ENCODE measurements around the gene SART3. TPM values are rescaled to one million over a fixed set of nuclear protein-coding genes. Genes with fewer than 3 reads are reported as not detected.

Gene SART3
- polyA plus RNA-seq, 1 donor (not counting 4 experiments of a cell fraction or from before 2014, with no cell fraction given), result 19.0 TPM

DNA sequence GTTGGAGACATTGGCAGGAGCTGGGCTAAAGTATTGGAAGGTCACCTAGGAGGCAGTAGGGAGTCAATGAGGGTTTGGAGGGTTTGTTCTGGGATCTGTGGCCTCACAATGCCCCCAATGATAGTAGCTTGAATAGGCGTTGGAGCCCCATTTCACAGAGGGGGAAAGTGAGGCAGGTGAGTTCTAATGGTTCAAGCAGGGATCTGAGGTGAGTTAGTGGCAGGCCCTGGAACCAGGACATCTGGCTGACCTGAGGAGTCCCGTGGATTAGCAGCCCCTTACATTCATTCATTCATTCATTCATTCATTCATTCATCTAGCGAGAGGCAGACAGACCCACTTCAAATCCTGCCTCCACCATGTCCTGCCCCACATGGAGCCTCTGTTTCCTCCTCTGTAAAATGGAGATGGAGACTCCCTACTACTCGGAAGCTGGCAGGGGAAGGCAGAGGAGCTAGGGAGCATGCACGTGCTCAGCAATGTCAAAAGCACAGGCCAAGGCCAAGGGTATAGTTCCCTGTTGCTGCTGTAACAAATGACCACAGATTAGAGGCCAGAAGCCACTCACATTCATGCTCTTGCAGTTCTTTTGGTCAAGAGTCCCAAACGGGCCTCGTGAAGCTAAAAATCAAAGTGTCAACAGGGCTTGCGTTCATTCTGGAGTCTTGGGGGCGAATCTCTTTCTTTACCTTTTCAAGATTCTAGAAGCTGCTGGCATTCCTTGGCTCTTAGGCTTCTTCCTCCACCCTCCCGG lies 39.2 kb upstream of the SART3 start:
- no peaks in the 10 kb centered on the region for H3K4me1 ChIP-seq (ENCODE audit: control insufficient read depth, extremely low read depth, insufficient read depth, low read length)
- H3K9me1 ChIP-seq (ENCODE audit: control insufficient read depth, extremely low read depth, insufficient read depth, low read length), result no peaks in the 10 kb centered on the region
- H3K4me3 ChIP-seq (ENCODE audit: control insufficient read depth in 2 of 3, extremely low read depth in 1 of 3, insufficient read depth in 2 of 3, low read depth in 1 of 3, low read length in 3 of 3), result no peak overlapping the region
- H3K27me3 ChIP-seq (ENCODE audit: control insufficient read depth, extremely low read depth, insufficient read depth, low read length), result peaks cover 16% of the 10 kb centered on the region
- no peaks in the 10 kb centered on the region for H3K79me2 ChIP-seq (ENCODE audit: control insufficient read depth, insufficient read depth, low read length)
- FAIRE-seq, result no peak
- no peaks in the 10 kb centered on the region for H3K36me3 ChIP-seq (ENCODE audit: control insufficient read depth in 2 of 2, extremely low read depth in 1 of 2, insufficient read depth in 2 of 2, low read length in 2 of 2)
- no peak overlapping the region for H3K27ac ChIP-seq (ENCODE audit: control insufficient read depth, insufficient read depth, low read length)
- no peak overlapping the region for H3K4me2 ChIP-seq (ENCODE audit: control insufficient read depth, extremely low read depth, insufficient read depth, low read depth, low read length)
- no peak for TF ChIP-seq EZH2 (IDR thresholded peaks at IDR 0.05; ENCODE audit: low read length)
- TF ChIP-seq CTCF (optimal IDR thresholded peaks at IDR 0.05 in 1 of 3, IDR thresholded peaks at IDR 0.05 in 1 of 3, conservative IDR thresholded peaks at IDR 0.05 in 1 of 3; ENCODE audit: extremely low read depth in 1 of 3, insufficient read depth in 2 of 3, low read length in 3 of 3), result no peak
- H3K9me3 ChIP-seq (ENCODE audit: control insufficient read depth, low read depth, low read length), result no peaks in the 10 kb centered on the region
- no peak overlapping the region for H3K9ac ChIP-seq (ENCODE audit: control insufficient read depth, extremely low read depth, insufficient read depth, low read length)
- no peak for DNase-seq (ENCODE audit: low read depth, low spot score)
- no peaks in the 10 kb centered on the region for H4K20me1 ChIP-seq (ENCODE audit: control insufficient read depth, extremely low read depth, insufficient read depth, low read length)
- dilution Hi-C loops (cut with MboI; ENCODE audit: extremely low pct_ligation_motif_present, low sequenced_read_pairs), result no loop called here
- H2AFZ ChIP-seq (ENCODE audit: control insufficient read depth, low read length), result no peak overlapping the region

DNA sequence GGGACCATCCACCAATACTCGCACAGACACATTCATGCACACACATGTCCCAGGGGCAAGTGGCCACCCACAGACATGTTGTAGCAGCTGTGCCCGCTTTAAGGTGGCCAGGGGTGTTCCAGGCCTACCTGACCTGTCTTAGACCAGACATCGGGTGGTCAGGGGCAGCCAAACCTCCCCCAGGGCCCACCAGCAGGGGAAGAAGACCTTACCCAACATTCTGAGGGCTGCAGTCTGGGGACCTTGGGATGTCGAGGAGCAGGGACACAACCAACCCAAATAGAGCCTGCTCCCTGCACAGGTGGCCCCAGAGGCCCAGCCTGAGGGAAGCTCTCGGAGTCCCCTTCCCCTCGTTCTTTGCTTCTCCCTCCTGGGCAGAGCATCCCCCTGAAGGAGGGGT lies 38.6 kb upstream of the SART3 start:
- H4K20me1 ChIP-seq (ENCODE audit: control insufficient read depth, extremely low read depth, insufficient read depth, low read length), result no peaks in the 10 kb centered on the region
- dilution Hi-C loops (cut with MboI; ENCODE audit: extremely low pct_ligation_motif_present, low sequenced_read_pairs), result no loop called here
- FAIRE-seq (no peak), DNase-seq (ENCODE audit: low read depth, low spot score) (no peak)
- H3K4me3 ChIP-seq (ENCODE audit: control insufficient read depth in 2 of 3, extremely low read depth in 1 of 3, insufficient read depth in 2 of 3, low read depth in 1 of 3, low read length in 3 of 3), result no peak overlapping the region
- no peaks in the 10 kb centered on the region for H3K9me1 ChIP-seq (ENCODE audit: control insufficient read depth, extremely low read depth, insufficient read depth, low read length)
- H3K79me2 ChIP-seq (ENCODE audit: control insufficient read depth, insufficient read depth, low read length), result no peaks in the 10 kb centered on the region
- no peaks in the 10 kb centered on the region for H3K9me3 ChIP-seq (ENCODE audit: control insufficient read depth, low read depth, low read length)
- H3K27me3 ChIP-seq (ENCODE audit: control insufficient read depth, extremely low read depth, insufficient read depth, low read length), result peaks cover 10% of the 10 kb centered on the region
- no peak overlapping the region for H3K9ac ChIP-seq (ENCODE audit: control insufficient read depth, extremely low read depth, insufficient read depth, low read length)
- TF ChIP-seq CTCF (optimal IDR thresholded peaks at IDR 0.05 in 1 of 3, IDR thresholded peaks at IDR 0.05 in 1 of 3, conservative IDR thresholded peaks at IDR 0.05 in 1 of 3; ENCODE audit: extremely low read depth in 1 of 3, insufficient read depth in 2 of 3, low read length in 3 of 3) (no peak), EZH2 (IDR thresholded peaks at IDR 0.05; ENCODE audit: low read length) (no peak)
- no peak overlapping the region for H3K27ac ChIP-seq (ENCODE audit: control insufficient read depth, insufficient read depth, low read length)
- no peaks in the 10 kb centered on the region for H3K4me1 ChIP-seq (ENCODE audit: control insufficient read depth, extremely low read depth, insufficient read depth, low read length)
- H3K36me3 ChIP-seq (ENCODE audit: control insufficient read depth in 2 of 2, extremely low read depth in 1 of 2, insufficient read depth in 2 of 2, low read length in 2 of 2), result no peaks in the 10 kb centered on the region
- no peak overlapping the region for H3K4me2 ChIP-seq (ENCODE audit: control insufficient read depth, extremely low read depth, insufficient read depth, low read depth, low read length)
- H2AFZ ChIP-seq (ENCODE audit: control insufficient read depth, low read length), result no peak overlapping the region
